GM20000 (cell line): Measurements from ENCODE around the gene ARHGAP23.
"Not testable (repeated sequence)": the region's sequence is repeated elsewhere in the genome, so short reads cannot be mapped to it uniquely, and the experiment has no call there.

Experiments
- DNase-seq: peaks from one replicate; pipeline ENCODE4 v3.0.0; 2012; ENCODE audit warnings: low spot score
- TF ChIP-seq, protein P1 (sequence below): IDR thresholded peaks from 2 replicates; pipeline ENCODE4 v1.5.1; 2012; ENCODE audit warnings: mild to moderate bottlenecking, control low read depth; ENCODE audit errors: extremely low read depth, missing control alignments

The ARHGAP23 gene

DNA sequence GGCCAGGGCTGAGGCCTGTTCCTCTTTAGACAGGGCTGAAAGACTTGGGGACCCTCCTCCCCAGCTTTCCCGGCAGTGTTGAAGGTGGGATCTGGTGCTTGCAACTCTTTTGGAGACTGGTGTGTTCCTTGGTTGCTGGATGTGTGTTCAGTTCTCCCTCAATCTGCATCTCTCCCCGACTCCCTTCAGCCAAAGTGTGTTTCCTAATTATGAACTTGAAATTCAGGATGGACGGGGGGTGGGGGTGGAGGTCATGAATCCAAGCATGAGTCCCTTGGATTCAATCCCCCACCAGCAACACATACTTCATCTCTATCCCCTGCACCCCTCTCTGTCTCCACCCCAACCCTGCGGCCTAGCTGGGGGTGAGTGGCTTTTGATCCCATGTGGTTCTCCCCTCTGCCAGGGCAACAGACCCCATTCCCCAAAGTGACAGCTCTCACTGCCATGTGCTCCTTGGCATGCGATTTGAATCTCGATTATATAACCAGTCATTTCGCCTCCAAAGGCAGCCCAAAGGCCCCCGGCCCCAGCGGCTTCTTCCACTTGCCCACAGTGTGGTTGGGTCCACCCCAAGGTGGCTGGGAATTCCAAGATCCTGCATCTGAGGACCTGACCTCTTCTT lies 1.3 kb downstream of the ARHGAP23 start:
- TF ChIP-seq, protein P1, sequence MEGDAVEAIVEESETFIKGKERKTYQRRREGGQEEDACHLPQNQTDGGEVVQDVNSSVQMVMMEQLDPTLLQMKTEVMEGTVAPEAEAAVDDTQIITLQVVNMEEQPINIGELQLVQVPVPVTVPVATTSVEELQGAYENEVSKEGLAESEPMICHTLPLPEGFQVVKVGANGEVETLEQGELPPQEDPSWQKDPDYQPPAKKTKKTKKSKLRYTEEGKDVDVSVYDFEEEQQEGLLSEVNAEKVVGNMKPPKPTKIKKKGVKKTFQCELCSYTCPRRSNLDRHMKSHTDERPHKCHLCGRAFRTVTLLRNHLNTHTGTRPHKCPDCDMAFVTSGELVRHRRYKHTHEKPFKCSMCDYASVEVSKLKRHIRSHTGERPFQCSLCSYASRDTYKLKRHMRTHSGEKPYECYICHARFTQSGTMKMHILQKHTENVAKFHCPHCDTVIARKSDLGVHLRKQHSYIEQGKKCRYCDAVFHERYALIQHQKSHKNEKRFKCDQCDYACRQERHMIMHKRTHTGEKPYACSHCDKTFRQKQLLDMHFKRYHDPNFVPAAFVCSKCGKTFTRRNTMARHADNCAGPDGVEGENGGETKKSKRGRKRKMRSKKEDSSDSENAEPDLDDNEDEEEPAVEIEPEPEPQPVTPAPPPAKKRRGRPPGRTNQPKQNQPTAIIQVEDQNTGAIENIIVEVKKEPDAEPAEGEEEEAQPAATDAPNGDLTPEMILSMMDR = no peak
- DNase-seq = no peak

DNA sequence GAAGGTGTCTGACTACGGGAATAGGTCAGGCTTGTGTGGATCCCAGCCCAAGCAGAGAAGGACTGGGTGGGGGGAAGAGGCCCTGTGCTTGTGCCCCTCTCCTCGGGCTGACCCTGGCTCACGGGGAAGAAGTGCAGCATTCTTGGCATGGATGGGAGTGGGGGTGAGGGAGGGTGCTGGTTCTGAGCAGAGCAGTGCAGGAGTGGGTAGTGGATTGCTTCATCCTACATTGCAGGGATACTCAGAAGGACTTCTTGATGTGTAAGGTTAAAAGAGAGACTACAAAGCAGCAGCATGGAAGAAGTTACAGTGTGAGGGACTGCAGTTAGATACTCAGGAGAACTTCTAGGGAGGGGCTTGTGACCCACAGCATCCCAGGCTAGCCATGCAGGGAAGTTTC lies 2.1 kb downstream of the ARHGAP23 start:
- no peak for DNase-seq
- TF ChIP-seq, protein P1 = no peak

DNA sequence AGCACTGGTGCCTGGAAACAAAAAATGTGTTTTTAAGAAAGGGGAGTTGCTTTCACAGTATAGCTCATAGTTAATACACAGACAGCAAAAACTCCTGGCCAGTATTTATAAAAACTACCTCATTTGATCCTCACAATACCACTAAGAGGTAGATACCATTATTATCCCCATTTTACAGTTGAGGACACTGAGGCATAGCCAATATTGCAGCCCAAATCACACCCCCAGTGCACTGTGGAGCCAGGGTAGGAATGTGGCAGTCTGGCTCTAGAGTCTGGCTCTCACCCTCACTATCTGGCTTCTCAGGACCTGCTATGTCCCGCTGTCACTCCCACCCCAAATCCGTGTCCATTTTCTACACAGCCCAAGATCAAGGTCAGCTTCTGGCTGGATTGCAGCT lies 2.6 kb downstream of the ARHGAP23 start:
- no peak for DNase-seq
- TF ChIP-seq, protein P1 = no peak

DNA sequence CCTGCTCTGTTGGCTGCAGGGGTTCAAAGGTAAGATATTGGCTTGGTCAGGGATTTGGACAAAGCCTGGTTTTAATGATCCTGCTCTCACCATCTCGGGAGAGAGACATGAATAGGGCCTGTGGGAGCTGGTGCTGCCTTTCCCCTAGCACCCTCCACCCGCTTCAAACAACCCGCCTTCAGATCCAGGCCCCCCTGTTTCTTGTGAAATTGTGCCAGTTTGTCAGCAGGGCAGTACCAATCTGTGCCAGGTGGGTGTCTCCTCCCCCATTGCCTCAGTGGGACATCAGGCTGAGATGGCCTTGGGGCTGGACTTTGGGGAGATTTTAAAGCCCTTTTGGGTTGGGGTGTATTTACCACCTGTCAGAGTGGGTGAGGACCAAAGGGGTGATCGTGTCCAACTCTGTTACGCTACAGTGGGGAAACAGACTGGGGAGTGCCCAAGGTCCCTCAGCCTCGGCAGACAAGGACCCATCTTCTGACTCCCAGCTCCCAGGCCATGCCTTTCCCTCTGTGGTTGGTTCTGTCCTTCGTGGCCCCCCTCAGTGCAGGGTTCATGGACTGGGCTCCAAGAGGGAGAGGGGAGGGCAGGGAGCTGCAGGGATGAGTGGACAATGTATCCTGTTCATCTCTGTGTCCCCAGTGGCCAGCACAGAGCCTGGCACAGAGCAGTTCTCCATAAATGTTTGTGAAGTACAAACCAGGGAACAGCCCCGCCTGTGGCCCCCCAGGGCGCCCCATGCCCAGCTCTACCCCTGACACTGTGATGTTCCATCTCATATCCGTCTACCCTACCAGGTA lies 3.3 kb downstream of the ARHGAP23 start:
- no peak for DNase-seq
- TF ChIP-seq, protein P1 = no peak

DNA sequence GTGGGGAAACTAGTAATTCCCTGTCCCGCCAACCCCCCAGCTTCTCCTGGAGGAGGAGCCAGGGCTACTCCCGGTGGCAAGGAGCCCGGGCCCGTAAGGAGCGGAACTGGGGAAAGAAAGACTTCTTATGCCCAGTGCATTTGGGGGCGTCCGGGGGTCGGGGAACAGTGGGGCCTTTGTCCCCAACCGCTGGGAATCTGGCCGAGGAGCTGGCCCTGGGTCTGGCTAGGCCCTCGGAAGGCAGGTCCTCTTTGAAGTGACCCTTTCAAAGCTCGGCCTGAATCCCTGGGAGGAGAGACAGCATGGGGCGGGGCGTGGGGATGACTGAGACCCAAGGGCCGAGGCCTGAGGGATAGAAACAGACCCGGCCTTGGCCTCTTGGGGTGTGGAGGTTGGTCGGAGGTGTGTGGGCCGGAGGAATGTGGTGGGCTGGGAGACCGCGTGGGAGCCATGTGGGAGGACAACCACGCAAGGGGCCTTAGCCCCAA lies 6.0 kb downstream of the ARHGAP23 start:
- DNase-seq = no peak
- TF ChIP-seq, protein P1 = no peak

DNA sequence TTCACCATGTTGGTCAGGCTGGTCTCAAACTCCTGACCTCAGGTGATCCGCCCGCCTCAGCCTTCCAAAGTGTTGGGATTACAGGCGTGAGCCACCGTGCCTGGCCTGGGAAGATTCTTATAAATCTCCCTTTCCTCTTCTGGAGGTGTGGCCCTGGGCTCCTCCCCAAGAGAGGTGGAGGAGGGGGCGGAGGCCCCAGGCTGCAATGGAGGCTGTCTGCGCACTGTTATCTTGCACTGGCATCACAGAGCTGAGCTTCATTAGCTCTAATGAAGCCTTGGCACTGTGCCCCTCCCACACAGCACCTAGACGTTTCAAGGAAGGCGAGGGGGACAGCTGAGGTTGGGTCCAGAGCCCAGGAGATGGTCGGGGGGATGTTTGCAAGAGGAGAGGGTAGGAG lies 7.5 kb downstream of the ARHGAP23 start:
- TF ChIP-seq, protein P1 = no peak
- DNase-seq = no peak

DNA sequence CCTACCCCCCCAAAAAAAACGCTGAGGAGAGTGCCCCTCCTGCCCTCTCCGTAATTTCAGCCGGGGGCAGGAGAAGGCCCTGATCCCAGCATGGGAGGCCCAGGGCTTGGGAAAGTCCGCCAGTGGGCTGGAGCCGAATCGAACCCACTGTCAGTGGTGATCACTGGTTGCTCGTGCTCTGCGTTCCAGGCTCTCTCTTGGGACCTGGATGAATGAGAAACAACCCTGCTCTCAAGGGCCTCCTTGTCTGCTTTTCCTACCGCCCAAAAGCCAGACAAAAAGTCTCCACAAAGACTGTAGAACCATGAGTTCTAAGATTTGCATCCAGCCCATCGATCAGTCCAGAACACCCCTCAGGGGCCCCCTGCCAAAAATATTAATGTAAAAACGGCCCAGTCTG lies 8.1 kb downstream of the ARHGAP23 start:
- no peak for DNase-seq
- TF ChIP-seq, protein P1 = no peak

DNA sequence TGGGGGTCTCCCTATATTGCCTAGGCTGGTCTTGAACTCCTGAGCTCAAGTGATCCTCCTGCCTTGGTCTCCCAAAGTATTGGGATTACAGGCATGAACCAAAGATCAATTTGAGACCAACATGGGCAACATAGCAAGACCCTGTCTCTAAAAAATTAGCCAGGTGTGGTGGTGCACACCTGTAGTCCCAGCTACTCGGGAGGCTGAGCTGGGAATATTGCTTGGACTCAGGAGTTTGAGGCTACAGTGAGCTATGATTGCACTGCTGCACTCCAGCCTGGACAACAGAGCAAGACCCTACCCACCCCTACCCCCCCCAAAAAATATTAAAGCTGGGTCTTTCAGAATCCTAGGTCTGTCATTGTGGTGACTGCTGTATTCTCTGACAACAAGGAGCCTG lies 9.0 kb downstream of the ARHGAP23 start:
- not testable (repeated sequence) for DNase-seq
